B cell (primary cell): ENCODE measurements around the gene DLG2. TPM values are rescaled to one million over a fixed set of nuclear protein-coding genes. Genes with fewer than 3 reads are reported as not detected.

ENCODE experiments used
- ATAC-seq: fragments of 200-7000 bp; cut with Tn5 transposase; one replicate; pipeline ENCODE4 v1.10.0; 2021; ENCODE audit warnings: low read depth, mild to moderate bottlenecking, moderate number of reproducible peaks, moderate library complexity
- CTCF ChIA-PET: fragments of 350-600 bp; sonication (Branson Sonifier 250); formaldehyde crosslinking; loops from one replicate; lab custom pipeline; 2021; ENCODE audit warnings: antibody characterized with exemption, inconsistent platforms; lab: Charles Lee
- POLR2A ChIA-PET: fragments of 350-600 bp; sonication (Branson Sonifier 250); formaldehyde crosslinking; loops from one replicate; lab custom pipeline; 2021; ENCODE audit warnings: antibody characterized with exemption; lab: Charles Lee
- DNase-seq: peaks from one replicate; pipeline ENCODE4 v3.0.0; 2013
- H2AFZ ChIP-seq: 2 replicates; pipeline ENCODE4 v1.6.1; 2012; ENCODE audit warnings: mild to moderate bottlenecking, low read depth, low read length; ENCODE audit not compliant: insufficient read depth, poor library complexity, severe bottlenecking
- H3K27ac ChIP-seq, 2 donors: 1 replicate in 1 of 2; 2 replicates in 1 of 2; pipeline ENCODE4 v1.5.1; 2012 to 2013; ENCODE audit warnings: low read length in 2 of 2, mild to moderate bottlenecking in 2 of 2, moderate library complexity in 1 of 2
- H3K27me3 ChIP-seq, 4 experiments: fragments of 200-600 bp in 1 of 4; sonication (generic) in 1 of 4; replicated peaks in 1 of 4; 1 replicate in 2 of 4; 2 replicates in 2 of 4; pipeline versions ENCODE4 v1.6.1 to v1.7.0; 2013 to 2016; ENCODE audit warnings: low read length in 3 of 4, mild to moderate bottlenecking in 2 of 4, mixed read lengths in 1 of 4, moderate library complexity in 1 of 4; ENCODE audit not compliant: insufficient read depth in 4 of 4, control insufficient read depth in 3 of 4; ENCODE audit errors: control extremely low read depth in 1 of 4
- H3K36me3 ChIP-seq, 2 experiments: replicated peaks in 1 of 2; 1 replicate in 1 of 2; 2 replicates in 1 of 2; pipeline versions ENCODE4 v1.6.1 to v1.7.1; 2013; ENCODE audit warnings: low read length in 1 of 2; ENCODE audit not compliant: insufficient read depth in 2 of 2, control insufficient read depth in 1 of 2; ENCODE audit errors: control extremely low read depth in 1 of 2, extremely low read depth in 1 of 2
- H3K4me1 ChIP-seq, 2 donors: fragments of 200-600 bp in 1 of 2; sonication (generic) in 1 of 2; 1 replicate in 1 of 2; 2 replicates in 1 of 2; pipeline versions ENCODE4 v1.5.1 to v1.6.1; 2013 to 2017; ENCODE audit warnings: low read length in 2 of 2; ENCODE audit not compliant: control insufficient read depth in 2 of 2, insufficient read depth in 2 of 2
- H3K4me2 ChIP-seq: replicated peaks from 2 replicates; pipeline ENCODE3; 2012; ENCODE audit warnings: mild to moderate bottlenecking, low read depth, low read length; ENCODE audit not compliant: poor library complexity, severe bottlenecking
- H3K4me3 ChIP-seq, 5 experiments: fragments of 200-600 bp in 1 of 5; sonication (generic) in 1 of 5; 1 replicate in 3 of 5; 2 replicates in 2 of 5; pipeline versions ENCODE4 v1.5.1 to v1.7.0; 2011 to 2016; ENCODE audit warnings: low read length in 4 of 5, mild to moderate bottlenecking in 4 of 5, low read depth in 2 of 5, control low read depth in 1 of 5, moderate library complexity in 1 of 5; ENCODE audit not compliant: insufficient read depth in 1 of 5; ENCODE audit errors: control extremely low read depth in 1 of 5, extremely low read depth in 1 of 5
- H3K79me2 ChIP-seq: fragments of 200-600 bp; sonication (generic); one replicate; pipeline ENCODE4 v1.6.0; 2016; ENCODE audit warnings: low read length; ENCODE audit not compliant: control insufficient read depth, insufficient read depth
- H3K9ac ChIP-seq: fragments of 200-600 bp; sonication (generic); 2 replicates; pipeline ENCODE4 v1.6.1; 2017; ENCODE audit warnings: mild to moderate bottlenecking, low read length, moderate library complexity
- H3K9me3 ChIP-seq, 3 donors: one replicate each; pipeline versions ENCODE4 v1.6.1 to v1.7.1; 2013; ENCODE audit warnings: low read length in 2 of 3; ENCODE audit not compliant: control insufficient read depth in 2 of 3, insufficient read depth in 1 of 3; ENCODE audit errors: control extremely low read depth in 1 of 3
- H4K20me1 ChIP-seq: 2 replicates; pipeline ENCODE4 v1.6.0; 2012; ENCODE audit warnings: mild to moderate bottlenecking, low read length; ENCODE audit not compliant: insufficient read depth, control insufficient read depth, poor library complexity, severe bottlenecking
- H3K27ac Mint-ChIP-seq: one replicate; pipeline ENCODE4 v1.8.0; 2021; ENCODE audit warnings: mixed read lengths
- H3K27me3 Mint-ChIP-seq: one replicate; pipeline ENCODE4 v1.8.0; 2021; ENCODE audit warnings: mixed read lengths
- H3K4me1 Mint-ChIP-seq: one replicate; pipeline ENCODE4 v1.8.0; 2021; ENCODE audit warnings: mixed read lengths
- H3K4me3 Mint-ChIP-seq: one replicate; pipeline ENCODE4 v1.8.0; 2021; ENCODE audit warnings: mixed read lengths
- H3K9me3 Mint-ChIP-seq: one replicate; pipeline ENCODE4 v1.8.0; 2022; ENCODE audit warnings: mixed read lengths; ENCODE audit not compliant: insufficient read depth
- CTCF ChIP-seq: fragments of 200-600 bp; IDR thresholded peaks from one replicate; pipeline ENCODE4 v1.8.0; 2022; ENCODE audit warnings: antibody characterized with exemption, mild to moderate bottlenecking
- EZH2 ChIP-seq: IDR thresholded peaks from 2 replicates; pipeline ENCODE4 v1.6.1; 2012; ENCODE audit warnings: borderline replicate concordance, low read depth, mild to moderate bottlenecking, moderate library complexity, low read length; ENCODE audit not compliant: insufficient read depth, poor library complexity, severe bottlenecking
- WGBS: methylation state at CpG from one replicate; pipeline ENCODE4 v1.1.5; 2013; ENCODE audit warnings: missing lambda C conversion rate; ENCODE audit not compliant: insufficient coverage; 5-methylcytosine and 5-hydroxymethylcytosine counted together
- intact Hi-C: fragments of 100-400 bp; cut with micrococcal nuclease; formaldehyde crosslinking; loops from one replicate; pipeline ENCODE4 v1.10.0; 2022
- polyA plus RNA-seq: library from polyadenylated mRNA; depleted of rRNA; stranded (reverse); fragments of >200 nt; gene quantifications from 2 replicates; pipeline ENCODE4 v1.2.3, GENCODE V29; 2012
- total RNA-seq, 2 donors: library from RNA; stranded (reverse); fragments of 120-200 nt in 1 of 2; gene quantifications; 1 replicate in 1 of 2; 2 replicates in 1 of 2; pipeline versions ENCODE4 v1.2.3 to v1.2.4, GENCODE V29; 2013 to 2022

The DLG2 gene
- total and polyA plus RNA-seq, 2 donors (not counting 1 experiment from before 2014, with no cell fraction given), result 0.54 to 5.4 TPM

GRCh38 chr11:85569525-85569924 is 57.6 kb downstream of the DLG2 start:
- Histone ChIP-seq H3K9ac (no peak overlapping the region), H3K4me1 (no peaks in the 10 kb centered on the region), H3K4me2 (no peak overlapping the region), H3K9me3 (no peaks in the 10 kb centered on the region), H3K27ac (no peak overlapping the region), H4K20me1 (no peaks in the 10 kb centered on the region), H3K27me3 (peaks cover 0 to 3% (median 0%) of the 10 kb centered on the region in 4 experiments), H3K36me3 (no peaks in the 10 kb centered on the region), H3K79me2 (no peaks in the 10 kb centered on the region), H2AFZ (no peak overlapping the region), H3K4me3 (no peak overlapping the region)
- DNase-seq (no peak), ATAC-seq (no peak)
- no peak for TF ChIP-seq CTCF
- TF ChIP-seq EZH2, result no peak
- Mint-ChIP-seq H3K9me3 (no peaks in the 10 kb centered on the region), H3K4me1 (no peaks in the 10 kb centered on the region), H3K27ac (no peak overlapping the region), H3K4me3 (no peak overlapping the region), H3K27me3 (peaks cover 8% of the 10 kb centered on the region)
- POLR2A ChIA-PET, result no interaction called here
- intact Hi-C loops, result no loop called here
- CTCF ChIA-PET, result no interaction called here
- WGBS, result no CpG with 5 or more reads among the region's 4 CpGs

- no peaks in the 10 kb centered on the region for H3K27me3 ChIP-seq
- WGBS, result no CpG with 5 or more reads among the region's 2 CpGs
- H3K36me3 ChIP-seq, result no peaks in the 10 kb centered on the region
These were observed 68.7 kb downstream of the DLG2 start for GRCh38 chr11:85558411-85558810.

More at GRCh38 chr11:85558411-85558810, 68.7 kb downstream of the DLG2 start:
- H3K27ac Mint-ChIP-seq, result no peak overlapping the region
- POLR2A ChIA-PET, result no interaction called here
- peaks cover 4% of the 10 kb centered on the region for H3K9me3 Mint-ChIP-seq
- ATAC-seq, result no peak
- Histone ChIP-seq H3K79me2 (no peaks in the 10 kb centered on the region), H3K4me3 (no peak overlapping the region), H4K20me1 (no peaks in the 10 kb centered on the region), H3K27ac (no peak overlapping the region), H3K9ac (no peak overlapping the region), H3K4me2 (no peak overlapping the region), H3K9me3 (peaks cover 0 to 5% (median 0%) of the 10 kb centered on the region in 3 donors), H3K4me1 (no peaks in the 10 kb centered on the region), H2AFZ (no peak overlapping the region)
- no peak overlapping the region for H3K4me3 Mint-ChIP-seq
- intact Hi-C loops, result no loop called here
- H3K27me3 Mint-ChIP-seq, result no peaks in the 10 kb centered on the region
- no peak for TF ChIP-seq CTCF
- no peak for TF ChIP-seq EZH2
- no peaks in the 10 kb centered on the region for H3K4me1 Mint-ChIP-seq
- DNase-seq, result no peak
- CTCF ChIA-PET, result no interaction called here
